GM18951 (cell line): ENCODE data around the gene MPI.
"Not testable (repeated sequence)": the region's sequence is repeated elsewhere in the genome, so short reads cannot be mapped to it uniquely, and the experiment has no call there.

Experiments used
- POLR2A ChIP-seq: IDR thresholded peaks from 4 replicates; pipeline ENCODE4 v1.6.1; 2011; ENCODE audit warnings: mild to moderate bottlenecking; ENCODE audit not compliant: insufficient read length, insufficient read depth; ENCODE audit errors: extremely low read depth
- in situ Hi-C: fragments of 300-500 bp; cut with MboI; formaldehyde crosslinking; loops from one replicate; pipeline ENCODE4 v1.12.0; 2022; ENCODE audit warnings: low sequenced_read_pairs, mixed read lengths, inconsistent platforms; ENCODE audit not compliant: unreplicated experiment

MPI gene

DNA sequence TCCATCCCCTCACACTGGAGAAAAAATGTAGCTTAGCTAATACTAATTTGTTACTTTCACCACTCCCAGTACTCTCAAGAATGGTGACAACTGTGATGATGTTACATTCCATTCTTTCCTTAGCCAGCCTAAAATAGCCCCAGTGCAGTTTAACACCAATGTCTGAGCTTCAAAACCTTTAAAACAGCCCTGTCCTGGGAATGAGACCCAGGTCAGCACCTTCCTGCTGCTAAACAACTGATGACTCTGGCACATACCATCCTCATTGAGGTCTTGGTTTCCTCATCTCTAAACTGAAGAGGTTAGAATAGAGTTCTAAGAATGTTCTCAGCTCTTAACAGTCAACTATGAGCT is 20.5 kb upstream of the MPI start:
- in situ Hi-C loops: no loop called here
- no peak for TF ChIP-seq POLR2A

- TF ChIP-seq POLR2A: peak; percentile 46
- in situ Hi-C loops: no loop called here
These were observed 20.0 kb upstream of the MPI start for GRCh38 chr15:74869726-74870407.

- TF ChIP-seq POLR2A: no peak
- in situ Hi-C loops: no loop called here
These were observed 19.2 kb upstream of the MPI start for GRCh38 chr15:74870436-74871215.

- in situ Hi-C loops: no loop called here
- no peak for TF ChIP-seq POLR2A
These were observed 17.2 kb upstream of the MPI start for GRCh38 chr15:74872702-74873035.

- TF ChIP-seq POLR2A: peak; percentile 89
- in situ Hi-C loops: no loop called here
These were observed 16.6 kb upstream of the MPI start, which contains the start of gene SCAMP2 for GRCh38 chr15:74873036-74873755. TSS of gene SCAMP2 (minus strand) at chr15:74873365. CDS start at chr15:74873255, 110 bp downstream.

- TF ChIP-seq POLR2A: no peak
- in situ Hi-C loops: no loop called here
These were observed 16.0 kb upstream of the MPI start for GRCh38 chr15:74873756-74874424.

DNA sequence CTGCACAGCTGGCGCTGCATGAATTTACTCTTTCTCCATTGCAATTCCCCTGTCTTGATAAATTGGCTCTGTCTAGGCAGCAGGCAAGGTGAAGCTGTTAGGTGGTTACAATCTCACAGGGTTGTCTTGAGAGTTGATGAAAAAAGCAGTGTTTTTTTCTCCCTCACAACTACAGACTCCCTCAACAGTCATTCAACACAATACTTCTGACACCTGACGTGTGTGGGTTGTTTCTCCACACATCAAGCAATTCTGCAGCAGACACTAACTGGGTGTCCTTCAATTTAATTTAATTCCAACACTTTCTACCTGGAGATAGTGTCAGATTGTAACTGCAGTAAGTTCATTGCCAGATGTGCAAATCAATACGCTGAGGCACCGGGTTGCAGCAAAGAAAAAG is 11.6 kb upstream of the MPI start:
- in situ Hi-C loops: no loop called here

DNA sequence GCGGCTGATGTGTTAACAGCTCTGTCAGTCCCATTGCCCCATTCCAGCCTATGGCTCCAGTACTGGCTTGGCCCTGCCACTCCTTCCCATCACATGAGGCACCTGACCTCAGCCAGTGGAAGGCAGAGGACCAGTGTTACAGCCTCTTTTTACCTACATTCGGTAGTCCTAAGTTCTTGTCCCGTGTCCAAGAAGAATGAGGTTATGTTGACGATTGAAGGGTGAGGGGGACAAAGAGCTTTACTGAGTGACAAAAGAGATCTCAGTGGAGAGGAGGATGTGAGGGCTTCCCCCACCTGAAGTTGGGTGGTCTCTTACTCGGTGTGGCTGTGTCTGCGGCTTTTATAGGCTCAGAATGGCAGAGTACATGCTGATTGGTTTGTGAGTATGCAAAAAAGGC is 7.3 kb upstream of the MPI start:
- no peak for TF ChIP-seq POLR2A
- in situ Hi-C loops: no loop called here

More for the DNA sequence above, 11.6 kb upstream of the MPI start:
- no peak for TF ChIP-seq POLR2A

DNA sequence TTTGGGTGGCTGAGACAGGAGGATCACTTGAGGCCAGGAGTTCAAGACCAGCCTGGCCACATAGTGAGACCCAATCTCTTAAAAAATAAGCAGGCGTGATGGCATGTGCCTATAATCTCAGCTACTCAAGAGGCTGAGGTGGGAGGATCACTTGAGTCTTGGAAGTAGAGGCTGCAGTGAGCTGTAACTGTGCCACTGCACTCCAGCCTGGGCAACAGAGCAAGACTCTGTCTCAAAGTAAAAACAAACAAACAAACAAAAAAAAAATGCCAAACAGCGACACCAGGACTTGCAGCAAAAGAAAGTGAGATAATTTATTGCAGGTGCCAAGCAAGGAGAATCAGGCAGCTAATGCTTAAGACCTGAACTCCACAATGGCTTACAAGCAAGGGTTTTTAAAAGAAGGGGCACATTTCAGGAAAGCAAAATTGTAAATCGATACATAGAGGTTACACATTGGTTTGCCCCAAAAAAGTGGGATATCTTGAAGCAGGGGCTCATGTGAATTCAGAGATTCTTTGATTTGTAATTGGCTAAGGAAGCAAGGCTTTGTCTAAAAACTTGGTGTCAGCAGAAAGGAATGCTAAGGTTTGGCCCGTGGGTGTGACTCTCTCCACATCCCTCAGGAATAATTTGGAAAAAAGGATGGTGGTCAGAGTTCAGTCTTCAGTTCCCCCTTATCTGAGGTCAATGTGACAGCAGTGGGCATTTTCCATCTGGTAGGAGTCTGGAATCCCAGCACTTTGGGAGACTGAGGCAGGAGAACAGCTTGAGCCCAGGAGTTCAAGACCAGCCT is 5.2 kb upstream of the MPI start:
- no peak for TF ChIP-seq POLR2A
- in situ Hi-C loops: no loop called here

DNA sequence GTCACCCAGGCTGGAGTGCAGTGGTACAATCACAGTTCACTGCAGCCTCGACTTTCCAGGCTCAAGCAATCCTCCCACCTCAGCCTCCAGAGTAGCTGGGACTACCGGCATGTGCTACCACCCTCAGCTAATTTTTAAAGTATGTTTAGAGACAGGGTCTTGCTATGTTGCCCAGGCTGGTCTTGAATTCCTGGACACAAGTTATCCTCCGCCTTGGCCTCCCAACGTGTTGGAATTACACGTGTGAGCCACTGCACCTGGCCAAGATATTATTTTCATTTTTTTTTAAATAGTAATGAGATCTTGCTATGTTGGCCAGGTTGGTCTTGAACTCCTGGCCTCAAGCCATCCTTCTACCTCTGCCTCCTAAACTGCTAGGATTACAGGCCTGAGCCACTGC is 4.4 kb upstream of the MPI start:
- no peak for TF ChIP-seq POLR2A
- in situ Hi-C loops: no loop called here

- in situ Hi-C loops: not testable (repeated sequence)
These were observed 2.2 kb upstream of the MPI start for GRCh38 chr15:74887537-74888193.

DNA sequence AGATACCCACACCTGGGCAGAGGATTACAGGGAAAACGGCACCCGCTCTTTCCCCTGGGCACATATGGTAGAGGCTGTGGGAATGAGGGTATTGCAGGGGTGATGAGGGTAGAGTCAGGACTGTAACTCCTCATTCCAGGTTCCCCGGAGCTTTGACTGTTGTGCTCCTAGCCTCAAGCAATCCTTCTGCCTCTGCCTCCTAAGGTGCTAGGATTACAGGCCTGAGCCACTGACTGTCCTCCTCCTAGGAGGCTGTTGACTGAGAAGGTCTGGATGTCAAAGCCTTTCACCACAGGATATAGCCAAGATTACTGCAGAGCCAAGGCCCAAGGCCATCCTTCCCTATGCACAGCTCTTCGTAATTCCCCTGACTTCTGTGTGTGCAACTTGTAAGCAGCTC is 1.1 kb upstream of the MPI start:
- in situ Hi-C loops: no loop called here

More for the DNA sequence above, 1.1 kb upstream of the MPI start:
- TF ChIP-seq POLR2A: no peak
